HEK293 (cell line): ENCODE data around the gene SMIM17.

Source experiments
- CTCF ChIA-PET: fragments of 350-600 bp; formaldehyde crosslinking; extraction: SDS; loops from one replicate; lab custom pipeline; 2021; ENCODE audit warnings: antibody characterized with exemption; lab: Yijun Ruan, JAX
- POLR2A ChIA-PET: fragments of 300-600 bp; formaldehyde crosslinking; extraction: SDS; loops from one replicate; lab custom pipeline; 2020; ENCODE audit warnings: antibody characterized with exemption, inconsistent platforms; lab: Yijun Ruan, JAX
- H3K27ac ChIP-seq: fragments of 200-500 bp; sonication (Bioruptor generic); 2 replicates; pipeline ENCODE4 v1.5.1; 2014; ENCODE audit warnings: low read depth, low read length, control low read depth, inconsistent platforms; ENCODE audit errors: extremely low read depth
- H3K36me3 ChIP-seq, 2 experiments: fragments of 200-500 bp in 1 of 2; sonication (Bioruptor generic) in 1 of 2; 1 replicate in 1 of 2; 2 replicates in 1 of 2; pipeline ENCODE4 v1.5.1; 2014 to 2017; ENCODE audit warnings: inconsistent platforms in 2 of 2, low read length in 2 of 2; ENCODE audit not compliant: control insufficient read depth in 2 of 2, insufficient read depth in 1 of 2
- H3K4me1 ChIP-seq: fragments of 200-500 bp; sonication (Bioruptor generic); 2 replicates; pipeline ENCODE4 v1.5.1; 2014; ENCODE audit warnings: mild to moderate bottlenecking, low read length, inconsistent platforms; ENCODE audit not compliant: control insufficient read depth, insufficient read depth
- H3K4me3 ChIP-seq: 2 replicates; pipeline ENCODE4 v1.5.1; 2011; ENCODE audit warnings: low read depth, mild to moderate bottlenecking, control low read depth, low read length, moderate library complexity
- H3K9me3 ChIP-seq: fragments of 200-500 bp; sonication (Bioruptor generic); 2 replicates; pipeline ENCODE4 v1.5.1; 2014; ENCODE audit warnings: low read depth, low read length, inconsistent platforms; ENCODE audit not compliant: control insufficient read depth, insufficient read depth
- GFI1B ChIP-seq: fragments of 450-650 bp; formaldehyde crosslinking; IDR thresholded peaks from 2 replicates; pipeline ENCODE4 v1.5.1; 2016; ENCODE audit warnings: missing biosample characterization, missing genetic modification characterization
- KLF16 ChIP-seq: fragments of 450-650 bp; formaldehyde crosslinking; IDR thresholded peaks from 2 replicates; pipeline ENCODE4 v1.5.1; 2017; ENCODE audit warnings: missing biosample characterization, missing genetic modification characterization
- REPIN1 ChIP-seq: fragments of 450-650 bp; formaldehyde crosslinking; IDR thresholded peaks from 2 replicates; pipeline ENCODE4 v1.5.1; 2017; ENCODE audit warnings: missing biosample characterization, missing genetic modification characterization, low read depth
- SETDB1 ChIP-seq: IDR thresholded peaks from one replicate; pipeline ENCODE4 v1.6.1; 2017; ENCODE audit warnings: mild to moderate bottlenecking, low read length, moderate library complexity, mixed read lengths; ENCODE audit not compliant: insufficient read length
- ZIC2 ChIP-seq: fragments of 450-650 bp; formaldehyde crosslinking; IDR thresholded peaks from 2 replicates; pipeline ENCODE4 v1.5.1; 2016; ENCODE audit warnings: missing biosample characterization, missing genetic modification characterization
- ZNF138 ChIP-seq: fragments of 450-650 bp; formaldehyde crosslinking; IDR thresholded peaks from 2 replicates; pipeline ENCODE4 v1.5.1; 2016; ENCODE audit warnings: missing biosample characterization, missing genetic modification characterization, borderline replicate concordance
- ZNF214 ChIP-seq: fragments of 450-650 bp; formaldehyde crosslinking; IDR thresholded peaks from 2 replicates; pipeline ENCODE4 v1.5.1; 2017; ENCODE audit warnings: missing biosample characterization, mild to moderate bottlenecking, missing genetic modification characterization, borderline replicate concordance
- ZNF223 ChIP-seq: fragments of 450-650 bp; formaldehyde crosslinking; IDR thresholded peaks from 2 replicates; pipeline ENCODE4 v1.5.1; 2016; ENCODE audit warnings: missing biosample characterization, missing genetic modification characterization
- ZNF354C ChIP-seq: fragments of 450-650 bp; formaldehyde crosslinking; IDR thresholded peaks from 2 replicates; pipeline ENCODE4 v1.5.1; 2016; ENCODE audit warnings: missing biosample characterization, missing genetic modification characterization, low read depth, borderline replicate concordance
- ZNF404 ChIP-seq: fragments of 450-650 bp; formaldehyde crosslinking; IDR thresholded peaks from 2 replicates; pipeline ENCODE4 v1.5.1; 2017; ENCODE audit warnings: missing biosample characterization, missing genetic modification characterization
- ZNF510 ChIP-seq: fragments of 450-650 bp; formaldehyde crosslinking; IDR thresholded peaks from 2 replicates; pipeline ENCODE4 v1.5.1; 2018; ENCODE audit warnings: mild to moderate bottlenecking, missing genetic modification characterization, missing biosample characterization; ENCODE audit not compliant: insufficient replicate concordance
- ZNF529 ChIP-seq: fragments of 450-650 bp; formaldehyde crosslinking; IDR thresholded peaks from 2 replicates; pipeline ENCODE4 v1.5.1; 2017; ENCODE audit warnings: missing genetic modification characterization, missing biosample characterization; ENCODE audit not compliant: insufficient replicate concordance
- ZNF548 ChIP-seq: fragments of 450-650 bp; formaldehyde crosslinking; IDR thresholded peaks from 2 replicates; pipeline ENCODE4 v1.5.1; 2016; ENCODE audit warnings: missing biosample characterization, missing genetic modification characterization
- ZNF555 ChIP-seq: fragments of 450-650 bp; formaldehyde crosslinking; conservative IDR thresholded peaks from 2 replicates; pipeline ENCODE4 v1.5.1; 2017; ENCODE audit warnings: missing biosample characterization, mild to moderate bottlenecking, missing genetic modification characterization, inconsistent platforms
- ZNF610 ChIP-seq: fragments of 450-650 bp; formaldehyde crosslinking; IDR thresholded peaks from 2 replicates; pipeline ENCODE4 v1.5.1; 2016; ENCODE audit warnings: missing biosample characterization, missing genetic modification characterization, borderline replicate concordance
- ZNF621 ChIP-seq: fragments of 450-650 bp; formaldehyde crosslinking; IDR thresholded peaks from 2 replicates; pipeline ENCODE4 v1.5.1; 2017; ENCODE audit warnings: missing biosample characterization, missing genetic modification characterization
- ZNF624 ChIP-seq: fragments of 450-650 bp; formaldehyde crosslinking; IDR thresholded peaks from 2 replicates; pipeline ENCODE4 v1.5.1; 2017; ENCODE audit warnings: missing biosample characterization, missing genetic modification characterization
- ZNF660 ChIP-seq: fragments of 450-650 bp; IDR thresholded peaks from 2 replicates; pipeline ENCODE4 v1.5.1; 2018; ENCODE audit warnings: missing biosample characterization, mild to moderate bottlenecking, missing genetic modification characterization
- ZSCAN16 ChIP-seq: fragments of 450-650 bp; formaldehyde crosslinking; IDR thresholded peaks from 2 replicates; pipeline ENCODE4 v1.5.1; 2016; ENCODE audit warnings: missing biosample characterization, missing genetic modification characterization
- ZXDB ChIP-seq: fragments of 450-650 bp; formaldehyde crosslinking; IDR thresholded peaks from 2 replicates; pipeline ENCODE4 v1.5.1; 2016; ENCODE audit warnings: missing biosample characterization, missing genetic modification characterization
- TF ChIP-seq, protein P1 (sequence below): fragments of 450-650 bp; formaldehyde crosslinking; IDR thresholded peaks from 2 replicates; pipeline ENCODE4 v1.5.1; 2016; ENCODE audit warnings: missing biosample characterization, missing genetic modification characterization
- TF ChIP-seq, protein P2 (sequence below): fragments of 450-650 bp; formaldehyde crosslinking; IDR thresholded peaks from 2 replicates; pipeline ENCODE4 v1.5.1; 2016; ENCODE audit warnings: missing biosample characterization, missing genetic modification characterization, low read depth
- TF ChIP-seq, protein P3 (sequence below): fragments of 450-650 bp; formaldehyde crosslinking; IDR thresholded peaks from 2 replicates; pipeline ENCODE4 v1.5.1; 2016; ENCODE audit warnings: missing biosample characterization, missing genetic modification characterization
- TF ChIP-seq, protein P4 (sequence below): fragments of 450-650 bp; formaldehyde crosslinking; IDR thresholded peaks from 2 replicates; pipeline ENCODE4 v1.5.1; 2016; ENCODE audit warnings: missing biosample characterization, missing genetic modification characterization

Gene SMIM17

DNA sequence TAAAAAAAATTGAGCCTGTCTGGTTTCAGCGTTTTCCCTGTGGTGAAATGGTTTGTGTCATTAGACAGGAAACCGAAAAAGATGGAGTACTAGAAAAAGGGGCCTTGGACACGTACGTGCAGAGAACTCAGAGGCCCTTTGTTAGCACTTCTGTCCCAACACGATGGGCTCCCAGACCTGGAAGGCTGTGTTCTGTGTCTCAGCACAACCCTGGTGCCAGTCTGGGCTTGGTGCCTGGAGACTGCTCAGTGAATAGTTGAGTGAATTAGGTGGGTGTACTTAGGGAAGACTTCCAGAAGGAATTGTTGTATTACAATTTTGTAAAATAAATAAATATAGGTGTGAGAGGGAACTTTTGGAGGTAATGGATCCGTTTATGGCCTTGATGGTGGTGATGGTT, 39.1 kb upstream of the SMIM17 start:
- ChIA-PET CTCF (no interaction called here), POLR2A (no interaction called here)
- Histone ChIP-seq H3K4me1 (no peaks in the 10 kb centered on the region), H3K9me3 (peaks cover 29% of the 10 kb centered on the region), H3K36me3 (peaks cover 23 to 33% of the 10 kb centered on the region in 2 experiments), H3K27ac (no peak overlapping the region), H3K4me3 (no peak overlapping the region)
- no peak for TF ChIP-seq ZNF660 (tag by site-specific recombination)
- no peak for TF ChIP-seq ZNF624
- no peak for TF ChIP-seq KLF16 (tag by site-specific recombination)
- TF ChIP-seq REPIN1, result no peak
- TF ChIP-seq ZNF214, result no peak
- no peak for TF ChIP-seq SETDB1
- TF ChIP-seq GFI1B (tag by site-specific recombination), result no peak
- TF ChIP-seq ZNF621 (tag by site-specific recombination), result no peak
- TF ChIP-seq ZNF354C, result no peak
- TF ChIP-seq, protein P1, sequence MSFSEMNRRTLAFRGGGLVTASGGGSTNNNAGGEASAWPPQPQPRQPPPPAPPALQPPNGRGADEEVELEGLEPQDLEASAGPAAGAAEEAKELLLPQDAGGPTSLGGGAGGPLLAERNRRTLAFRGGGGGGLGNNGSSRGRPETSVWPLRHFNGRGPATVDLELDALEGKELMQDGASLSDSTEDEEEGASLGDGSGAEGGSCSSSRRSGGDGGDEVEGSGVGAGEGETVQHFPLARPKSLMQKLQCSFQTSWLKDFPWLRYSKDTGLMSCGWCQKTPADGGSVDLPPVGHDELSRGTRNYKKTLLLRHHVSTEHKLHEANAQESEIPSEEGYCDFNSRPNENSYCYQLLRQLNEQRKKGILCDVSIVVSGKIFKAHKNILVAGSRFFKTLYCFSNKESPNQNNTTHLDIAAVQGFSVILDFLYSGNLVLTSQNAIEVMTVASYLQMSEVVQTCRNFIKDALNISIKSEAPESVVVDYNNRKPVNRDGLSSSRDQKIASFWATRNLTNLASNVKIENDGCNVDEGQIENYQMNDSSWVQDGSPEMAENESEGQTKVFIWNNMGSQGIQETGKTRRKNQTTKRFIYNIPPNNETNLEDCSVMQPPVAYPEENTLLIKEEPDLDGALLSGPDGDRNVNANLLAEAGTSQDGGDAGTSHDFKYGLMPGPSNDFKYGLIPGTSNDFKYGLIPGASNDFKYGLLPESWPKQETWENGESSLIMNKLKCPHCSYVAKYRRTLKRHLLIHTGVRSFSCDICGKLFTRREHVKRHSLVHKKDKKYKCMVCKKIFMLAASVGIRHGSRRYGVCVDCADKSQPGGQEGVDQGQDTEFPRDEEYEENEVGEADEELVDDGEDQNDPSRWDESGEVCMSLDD (tag by site-specific recombination), result no peak
- no peak for TF ChIP-seq ZNF529 (tag by site-specific recombination)
- no peak for TF ChIP-seq ZNF548 (tag by site-specific recombination)
- no peak for TF ChIP-seq ZSCAN16 (tag by site-specific recombination)
- TF ChIP-seq, protein P2, sequence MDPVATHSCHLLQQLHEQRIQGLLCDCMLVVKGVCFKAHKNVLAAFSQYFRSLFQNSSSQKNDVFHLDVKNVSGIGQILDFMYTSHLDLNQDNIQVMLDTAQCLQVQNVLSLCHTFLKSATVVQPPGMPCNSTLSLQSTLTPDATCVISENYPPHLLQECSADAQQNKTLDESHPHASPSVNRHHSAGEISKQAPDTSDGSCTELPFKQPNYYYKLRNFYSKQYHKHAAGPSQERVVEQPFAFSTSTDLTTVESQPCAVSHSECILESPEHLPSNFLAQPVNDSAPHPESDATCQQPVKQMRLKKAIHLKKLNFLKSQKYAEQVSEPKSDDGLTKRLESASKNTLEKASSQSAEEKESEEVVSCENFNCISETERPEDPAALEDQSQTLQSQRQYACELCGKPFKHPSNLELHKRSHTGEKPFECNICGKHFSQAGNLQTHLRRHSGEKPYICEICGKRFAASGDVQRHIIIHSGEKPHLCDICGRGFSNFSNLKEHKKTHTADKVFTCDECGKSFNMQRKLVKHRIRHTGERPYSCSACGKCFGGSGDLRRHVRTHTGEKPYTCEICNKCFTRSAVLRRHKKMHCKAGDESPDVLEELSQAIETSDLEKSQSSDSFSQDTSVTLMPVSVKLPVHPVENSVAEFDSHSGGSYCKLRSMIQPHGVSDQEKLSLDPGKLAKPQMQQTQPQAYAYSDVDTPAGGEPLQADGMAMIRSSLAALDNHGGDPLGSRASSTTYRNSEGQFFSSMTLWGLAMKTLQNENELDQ (tag by site-specific recombination), result no peak
- TF ChIP-seq ZNF138 (tag by site-specific recombination), result no peak

DNA sequence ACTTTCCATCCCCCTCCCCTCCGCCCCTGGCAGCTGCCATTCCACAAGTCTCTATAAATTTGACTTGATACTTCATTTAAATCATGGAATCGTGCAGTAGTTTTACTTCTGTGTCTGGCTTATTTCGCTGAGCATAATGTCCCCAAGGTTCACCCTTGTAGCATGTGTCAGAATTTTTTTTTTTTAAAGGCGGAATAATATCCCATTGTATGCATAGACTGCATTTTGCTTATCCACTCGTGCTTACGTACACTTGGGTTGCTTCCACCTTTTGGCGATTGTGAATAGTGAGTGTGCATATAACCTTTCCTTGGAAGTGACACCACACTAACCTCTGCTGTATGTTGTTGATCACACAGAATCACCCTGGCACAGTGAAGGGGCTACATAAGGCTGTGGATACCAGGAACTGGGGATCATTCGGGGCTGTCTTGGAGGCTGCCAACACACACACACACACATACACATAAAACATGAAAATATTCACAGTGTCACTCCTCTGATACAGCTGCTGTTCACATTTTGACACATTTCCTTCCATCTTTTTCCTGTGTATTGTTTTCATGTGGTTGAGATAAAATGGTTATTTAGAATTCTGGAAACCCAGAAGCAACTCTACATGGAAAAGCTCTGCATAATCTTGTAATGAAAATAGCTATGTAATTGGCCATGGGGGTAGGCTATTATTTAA, 34.5 kb upstream of the SMIM17 start:
- Histone ChIP-seq H3K27ac (no peak overlapping the region), H3K4me1 (no peaks in the 10 kb centered on the region), H3K36me3 (peaks cover 8 to 13% of the 10 kb centered on the region in 2 experiments; a peak in 1 of 3 replicates), H3K4me3 (no peak overlapping the region), H3K9me3 (peaks cover 22% of the 10 kb centered on the region)
- ChIA-PET CTCF (interaction anchor here (0.6 kb wide), 1 partner anchor 434 kb away, joined by 5 read pairs; no protein-coding TSS in a partner anchor), POLR2A (no interaction called here)
- TF ChIP-seq ZNF510 (tag by site-specific recombination), result no peak
- TF ChIP-seq, protein P3, sequence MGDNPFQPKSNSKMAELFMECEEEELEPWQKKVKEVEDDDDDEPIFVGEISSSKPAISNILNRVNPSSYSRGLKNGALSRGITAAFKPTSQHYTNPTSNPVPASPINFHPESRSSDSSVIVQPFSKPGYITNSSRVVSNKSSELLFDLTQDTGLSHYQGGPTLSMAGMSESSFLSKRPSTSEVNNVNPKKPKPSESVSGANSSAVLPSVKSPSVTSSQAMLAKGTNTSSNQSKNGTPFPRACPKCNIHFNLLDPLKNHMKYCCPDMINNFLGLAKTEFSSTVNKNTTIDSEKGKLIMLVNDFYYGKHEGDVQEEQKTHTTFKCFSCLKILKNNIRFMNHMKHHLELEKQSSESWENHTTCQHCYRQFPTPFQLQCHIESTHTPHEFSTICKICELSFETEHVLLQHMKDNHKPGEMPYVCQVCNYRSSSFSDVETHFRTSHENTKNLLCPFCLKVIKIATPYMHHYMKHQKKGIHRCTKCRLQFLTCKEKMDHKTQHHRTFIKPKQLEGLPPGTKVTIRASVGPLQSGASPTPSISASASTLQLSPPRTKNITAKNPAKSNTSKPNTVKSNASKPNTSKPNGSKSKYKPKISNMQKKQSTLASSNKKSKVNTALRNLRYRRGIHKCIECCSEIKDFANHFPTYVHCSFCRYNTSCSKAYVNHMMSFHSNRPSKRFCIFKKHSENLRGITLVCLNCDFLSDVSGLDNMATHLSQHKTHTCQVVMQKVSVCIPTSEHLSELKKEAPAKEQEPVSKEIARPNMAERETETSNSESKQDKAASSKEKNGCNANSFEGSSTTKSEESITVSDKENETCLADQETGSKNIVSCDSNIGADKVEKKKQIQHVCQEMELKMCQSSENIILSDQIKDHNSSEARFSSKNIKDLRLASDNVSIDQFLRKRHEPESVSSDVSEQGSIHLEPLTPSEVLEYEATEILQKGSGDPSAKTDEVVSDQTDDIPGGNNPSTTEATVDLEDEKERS (tag by site-specific recombination), result no peak
- TF ChIP-seq ZNF223 (tag by site-specific recombination), result no peak
- TF ChIP-seq ZXDB, result no peak
- TF ChIP-seq ZNF555 (tag by site-specific recombination), result no peak
- TF ChIP-seq, protein P4, sequence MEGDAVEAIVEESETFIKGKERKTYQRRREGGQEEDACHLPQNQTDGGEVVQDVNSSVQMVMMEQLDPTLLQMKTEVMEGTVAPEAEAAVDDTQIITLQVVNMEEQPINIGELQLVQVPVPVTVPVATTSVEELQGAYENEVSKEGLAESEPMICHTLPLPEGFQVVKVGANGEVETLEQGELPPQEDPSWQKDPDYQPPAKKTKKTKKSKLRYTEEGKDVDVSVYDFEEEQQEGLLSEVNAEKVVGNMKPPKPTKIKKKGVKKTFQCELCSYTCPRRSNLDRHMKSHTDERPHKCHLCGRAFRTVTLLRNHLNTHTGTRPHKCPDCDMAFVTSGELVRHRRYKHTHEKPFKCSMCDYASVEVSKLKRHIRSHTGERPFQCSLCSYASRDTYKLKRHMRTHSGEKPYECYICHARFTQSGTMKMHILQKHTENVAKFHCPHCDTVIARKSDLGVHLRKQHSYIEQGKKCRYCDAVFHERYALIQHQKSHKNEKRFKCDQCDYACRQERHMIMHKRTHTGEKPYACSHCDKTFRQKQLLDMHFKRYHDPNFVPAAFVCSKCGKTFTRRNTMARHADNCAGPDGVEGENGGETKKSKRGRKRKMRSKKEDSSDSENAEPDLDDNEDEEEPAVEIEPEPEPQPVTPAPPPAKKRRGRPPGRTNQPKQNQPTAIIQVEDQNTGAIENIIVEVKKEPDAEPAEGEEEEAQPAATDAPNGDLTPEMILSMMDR, result no peak
- TF ChIP-seq ZIC2 (tag by site-specific recombination), result no peak
- no peak for TF ChIP-seq ZNF404
- no peak for TF ChIP-seq ZNF610
